COLO668 (cell line): ENCODE measurements around the gene NUDCD3.
A peak's percentile ranks its signal among the peaks of the same experiment; 100 is the strongest.
"Not testable (repeated sequence)": the region's sequence is repeated elsewhere in the genome, so short reads cannot be mapped to it uniquely, and the experiment has no call there.

ENCODE experiments used
- DNase-seq: peaks from one replicate; lab custom pipeline; 2025; ENCODE audit not compliant: unreplicated experiment; lab: John Stamatoyannopoulos, UW

NUDCD3 gene

GRCh38 chr7:44449584-44449928 is 40.9 kb downstream of the NUDCD3 start:
- no peak for DNase-seq

GRCh38 chr7:44448922-44449583 is 41.4 kb downstream of the NUDCD3 start:
- DNase-seq = no peak

DNA sequence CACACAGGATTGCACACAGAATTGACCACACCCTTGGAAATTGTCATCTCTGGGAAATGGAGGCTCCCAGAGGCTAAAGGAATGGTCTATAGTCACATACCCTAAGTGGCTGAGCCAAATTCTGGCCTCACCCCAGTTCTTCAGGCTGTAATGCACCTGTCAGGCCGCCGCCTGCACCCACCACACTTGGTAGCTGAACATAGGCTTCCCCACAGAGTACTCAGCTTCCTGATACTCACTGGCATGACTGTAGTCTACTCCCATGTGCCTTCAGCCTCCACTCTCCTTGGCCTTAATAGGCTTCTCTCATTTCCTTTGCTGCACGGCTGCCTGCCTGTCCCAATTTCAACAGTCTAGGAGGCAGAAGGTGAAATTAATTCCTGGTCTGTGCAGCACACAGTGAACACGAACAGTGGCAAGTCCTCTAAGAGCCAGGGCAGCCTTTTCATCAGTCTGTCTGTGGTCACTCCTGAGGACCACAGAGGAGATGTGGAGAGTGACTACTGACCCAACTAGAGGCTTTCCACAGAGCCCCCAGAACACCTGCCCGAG is 42.5 kb downstream of the NUDCD3 start:
- DNase-seq = no peak

DNA sequence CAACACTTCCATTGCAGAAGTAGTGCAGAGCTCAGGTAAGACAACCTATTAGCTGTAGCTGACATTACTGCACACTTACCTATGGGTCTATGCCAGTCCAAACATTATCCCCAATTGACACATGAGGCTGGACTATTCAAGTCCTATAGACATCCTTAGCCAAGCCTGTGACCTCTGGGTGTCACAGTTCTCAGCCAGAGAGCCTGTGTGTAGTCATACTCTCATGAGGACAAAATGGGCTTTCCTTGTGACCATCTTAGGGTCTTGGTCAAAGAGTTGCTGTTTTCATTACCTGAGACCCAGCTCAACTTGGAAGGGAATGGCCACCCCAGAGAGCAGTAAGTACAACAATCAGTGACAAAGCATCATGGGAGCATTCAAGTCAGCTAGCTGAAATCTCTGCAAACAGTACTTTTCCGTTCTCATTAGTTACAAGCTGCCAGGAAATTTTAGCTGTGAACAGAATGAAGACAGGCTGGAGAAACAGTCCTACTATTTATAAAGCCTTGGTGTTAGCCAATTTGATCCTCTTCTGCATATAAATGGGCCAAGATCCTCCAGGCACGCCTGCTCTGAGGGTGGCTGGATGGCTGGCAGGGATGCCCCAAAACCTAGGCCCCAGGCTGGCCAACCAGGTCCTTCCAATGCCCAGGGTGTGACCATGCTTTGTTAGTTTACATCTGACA is 44.3 kb downstream of the NUDCD3 start:
- no peak for DNase-seq

GRCh38 chr7:44441079-44441478 is 49.4 kb downstream of the NUDCD3 start:
- no peak for DNase-seq

DNA sequence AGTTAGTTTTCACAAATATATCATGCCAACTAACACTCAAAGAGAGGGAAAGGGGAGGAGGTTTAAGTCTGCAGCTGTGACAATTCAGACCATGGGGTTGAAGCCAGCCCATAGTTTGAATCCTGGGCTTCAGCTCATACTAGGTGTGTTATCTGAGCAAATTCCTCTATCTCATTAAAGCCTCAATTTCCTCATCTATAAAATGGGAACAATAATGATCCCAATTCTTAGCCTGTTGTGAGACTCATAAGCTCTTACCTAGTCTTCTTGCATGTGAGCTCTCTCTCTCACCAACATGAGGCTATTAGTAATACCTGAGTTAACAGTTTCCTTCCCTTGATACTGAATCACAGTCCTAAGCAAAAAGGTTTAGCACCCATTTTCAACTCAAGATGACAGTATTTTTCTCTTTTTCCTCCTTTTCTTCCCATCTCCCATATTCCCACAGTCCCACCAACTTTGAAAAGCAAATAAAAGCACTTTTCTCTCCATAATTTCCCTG is 49.8 kb downstream of the NUDCD3 start:
- DNase-seq = no peak

DNA sequence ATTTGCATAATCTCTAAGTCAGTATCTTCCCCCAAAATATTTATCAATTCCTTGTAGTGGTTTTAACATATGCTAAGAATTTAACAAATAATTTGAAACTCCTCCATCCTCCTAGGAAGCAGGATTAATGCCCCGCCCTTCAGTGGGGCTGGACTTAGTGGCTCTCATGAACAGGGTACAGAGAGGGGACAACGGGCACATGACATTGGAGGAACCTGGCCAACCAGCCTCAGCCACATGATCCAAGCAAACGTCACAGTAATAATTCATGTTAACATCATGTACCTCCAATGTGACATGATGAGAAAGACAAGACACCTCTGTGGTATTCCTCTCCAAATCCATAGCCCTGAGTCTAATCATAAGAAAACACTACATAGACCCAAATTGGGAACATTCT is 50.5 kb downstream of the NUDCD3 start:
- no peak for DNase-seq

DNA sequence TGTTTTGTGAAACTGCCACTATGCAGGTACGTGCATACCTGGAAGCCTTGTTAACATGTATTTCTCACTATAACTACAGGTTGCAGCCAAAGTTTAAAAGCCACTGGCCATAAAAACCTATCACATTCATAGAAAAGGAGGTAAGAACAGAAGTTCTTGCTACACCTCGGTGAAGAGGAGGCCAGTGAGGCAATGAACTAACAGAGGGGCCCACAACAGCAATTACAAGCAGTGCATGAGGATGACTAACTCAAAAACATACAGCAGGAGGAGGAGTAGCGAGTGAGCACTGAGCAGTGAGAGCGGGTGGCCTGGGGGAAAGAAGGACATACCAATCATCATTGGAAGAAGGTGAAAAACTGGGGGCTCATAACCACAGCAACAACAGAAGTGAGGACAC is 51.6 kb downstream of the NUDCD3 start:
- DNase-seq = no peak

DNA sequence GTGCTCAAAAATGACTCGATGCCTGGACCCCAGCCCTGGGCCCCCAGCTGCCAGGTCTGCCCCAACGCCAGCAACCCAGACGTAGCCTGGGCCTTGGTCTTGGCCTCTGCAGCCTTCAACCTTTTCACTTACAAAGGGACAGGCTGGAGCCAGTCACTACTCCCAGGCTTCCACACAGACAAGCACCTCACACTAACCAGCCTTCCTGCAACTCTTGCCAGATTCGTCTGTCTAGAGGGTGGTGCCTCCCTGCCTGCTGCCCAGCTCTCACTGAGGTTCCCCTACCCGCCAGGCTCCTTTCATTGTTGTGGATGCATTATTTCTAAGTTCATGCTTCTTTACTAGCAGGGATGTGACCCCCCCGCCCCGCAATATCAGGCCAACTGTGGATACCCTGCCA is 56.3 kb downstream of the NUDCD3 start:
- no peak for DNase-seq

GRCh38 chr7:44433255-44434022 is 57.0 kb downstream of the NUDCD3 start:
- no peak for DNase-seq

DNA sequence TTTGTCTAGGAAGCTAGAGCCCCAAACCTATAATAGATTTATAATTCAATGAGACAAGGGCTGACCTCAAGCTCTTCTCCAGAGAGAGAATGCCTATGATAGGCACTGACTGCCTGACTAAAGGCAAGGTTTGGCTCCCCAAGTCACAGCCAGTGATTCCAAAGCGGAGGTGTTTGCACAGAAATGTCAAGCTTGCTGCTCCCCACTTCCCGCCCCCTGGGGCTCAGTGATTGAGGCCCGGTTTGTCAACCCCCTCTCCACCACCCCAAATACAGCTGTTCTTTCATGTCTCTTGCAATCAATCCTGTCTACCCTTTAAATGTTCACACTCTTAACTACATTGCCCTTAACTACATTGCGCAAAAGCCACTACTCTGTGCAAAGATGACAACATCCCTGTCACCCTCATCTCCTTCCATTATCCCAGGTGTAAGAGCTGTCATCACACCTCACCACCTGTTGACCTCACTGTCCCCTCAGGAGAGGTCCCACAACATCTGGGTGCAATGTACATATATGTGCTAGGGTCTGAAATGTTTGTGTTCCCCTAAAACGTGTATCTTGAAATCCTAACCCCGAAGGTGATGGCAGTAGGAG is 58.0 kb downstream of the NUDCD3 start:
- no peak for DNase-seq

- DNase-seq = peak; percentile 41
Measured at GRCh38 chr7:44431091-44431608, 59.3 kb downstream of the NUDCD3 start.

DNA sequence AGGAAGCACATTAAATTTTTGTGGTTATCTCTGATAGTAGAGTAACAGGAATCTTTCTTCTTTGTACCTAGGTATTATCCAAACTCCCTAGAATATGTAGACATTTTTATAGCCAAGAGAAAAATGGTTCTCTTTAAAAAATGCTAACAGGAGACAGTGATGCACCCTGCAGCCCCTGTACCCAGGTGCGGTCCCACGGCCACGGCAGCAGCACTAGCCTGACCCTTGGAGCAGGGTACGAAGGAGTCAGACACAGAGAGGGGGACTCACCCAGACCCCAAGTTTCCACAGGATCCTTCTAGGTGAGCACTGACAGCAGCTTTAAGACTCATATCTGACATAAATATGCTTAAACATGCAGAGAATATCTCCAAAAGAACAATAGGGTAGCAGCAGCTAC is 60.4 kb downstream of the NUDCD3 start:
- DNase-seq = no peak

DNA sequence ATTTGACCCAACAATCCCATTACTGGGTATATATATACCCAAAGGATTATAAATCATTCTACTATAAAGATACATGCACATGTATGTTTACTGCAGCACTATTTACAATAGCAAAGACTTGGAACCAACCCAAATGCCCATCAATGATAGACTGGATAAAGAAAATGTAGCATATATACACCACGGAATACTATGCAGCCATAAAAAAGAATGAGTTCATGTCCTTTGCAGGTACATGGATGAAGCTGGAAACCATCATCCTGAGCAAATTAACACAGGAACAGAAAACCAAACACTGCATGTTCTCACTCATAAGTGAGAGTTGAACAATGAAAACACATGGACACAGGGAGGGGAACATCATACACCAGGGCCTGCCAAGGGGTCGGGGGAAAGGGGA is 65.7 kb downstream of the NUDCD3 start:
- DNase-seq = not testable (repeated sequence)

GRCh38 chr7:44416941-44417340 is 73.5 kb downstream of the NUDCD3 start:
- DNase-seq = no peak

- DNase-seq = no peak
Measured at GRCh38 chr7:44415510-44415909, 74.9 kb downstream of the NUDCD3 start.

DNA sequence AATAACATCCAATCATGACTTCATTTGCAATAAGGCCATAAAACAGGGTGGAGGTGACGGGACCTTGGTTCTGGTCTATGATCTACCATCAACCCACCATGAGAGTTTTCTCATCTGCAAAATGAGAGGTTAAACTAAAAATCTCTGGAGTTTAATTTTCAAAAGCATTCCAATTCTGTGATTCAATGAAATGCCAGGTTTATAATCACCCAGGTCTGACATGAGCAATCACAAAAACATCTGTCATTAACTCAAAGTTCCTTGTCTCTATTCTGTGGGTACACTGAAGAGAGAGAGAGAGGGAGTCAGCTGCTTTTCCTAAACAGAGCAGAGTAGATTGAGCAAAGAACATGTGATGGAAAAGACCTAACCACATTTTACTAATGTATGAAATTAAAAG is 75.4 kb downstream of the NUDCD3 start:
- DNase-seq = no peak

DNA sequence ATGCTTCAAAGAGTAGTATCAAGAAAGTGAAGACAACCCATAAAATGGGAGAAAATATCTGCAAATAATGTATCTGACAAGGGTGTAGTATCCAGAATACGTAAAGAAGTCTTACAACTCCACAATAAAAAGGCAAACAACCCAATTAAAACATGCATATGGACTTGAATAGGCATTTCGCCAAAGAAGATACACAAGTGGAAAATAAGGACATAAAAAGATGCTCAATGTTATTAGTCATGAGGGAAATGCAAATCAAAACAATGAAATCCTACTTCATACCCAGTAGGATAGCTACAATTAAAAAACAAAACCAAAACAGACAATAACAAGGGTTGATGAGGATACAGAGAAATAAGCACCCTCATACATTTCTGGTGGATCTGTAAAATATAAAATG is 79.2 kb downstream of the NUDCD3 start:
- no peak for DNase-seq

DNA sequence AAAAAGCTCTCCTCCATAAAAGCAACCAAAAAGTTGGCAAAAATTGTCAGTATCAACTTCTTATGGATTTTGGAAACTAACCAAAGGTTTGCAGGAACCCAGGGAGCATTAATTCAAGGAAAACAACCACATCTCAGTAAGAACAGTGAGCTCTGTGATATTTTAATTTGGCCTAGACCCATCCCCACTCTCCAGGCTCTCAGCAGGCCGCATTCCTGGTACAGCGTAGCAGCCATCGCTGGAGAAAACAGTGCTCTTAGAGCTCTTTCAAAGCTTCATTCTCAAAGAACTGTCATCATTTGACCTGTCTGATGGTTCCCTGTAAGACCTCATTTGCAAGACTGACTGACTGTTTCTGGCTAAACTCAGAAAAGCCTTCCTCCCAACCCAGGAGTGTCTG is 81.9 kb downstream of the NUDCD3 start:
- DNase-seq = no peak

DNA sequence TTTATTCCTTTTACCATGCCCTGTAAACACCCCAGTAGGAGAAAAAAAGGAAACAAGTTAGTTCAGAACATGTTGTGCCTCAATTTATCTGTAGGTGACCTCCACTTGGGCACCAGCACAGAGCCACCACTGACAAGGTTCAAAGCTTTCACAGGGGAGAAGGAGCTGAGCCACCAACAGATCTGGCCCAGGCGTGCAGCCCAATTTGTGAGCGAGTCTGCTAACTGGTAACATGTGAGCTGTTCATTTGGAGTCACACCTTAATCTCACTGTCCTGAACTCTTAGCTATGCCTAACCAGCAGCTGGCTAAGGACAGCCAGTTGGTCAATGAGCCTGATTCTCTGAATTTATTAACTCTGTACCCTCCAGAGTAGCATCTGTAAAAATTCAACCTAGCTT is 86.7 kb downstream of the NUDCD3 start:
- DNase-seq = no peak

DNA sequence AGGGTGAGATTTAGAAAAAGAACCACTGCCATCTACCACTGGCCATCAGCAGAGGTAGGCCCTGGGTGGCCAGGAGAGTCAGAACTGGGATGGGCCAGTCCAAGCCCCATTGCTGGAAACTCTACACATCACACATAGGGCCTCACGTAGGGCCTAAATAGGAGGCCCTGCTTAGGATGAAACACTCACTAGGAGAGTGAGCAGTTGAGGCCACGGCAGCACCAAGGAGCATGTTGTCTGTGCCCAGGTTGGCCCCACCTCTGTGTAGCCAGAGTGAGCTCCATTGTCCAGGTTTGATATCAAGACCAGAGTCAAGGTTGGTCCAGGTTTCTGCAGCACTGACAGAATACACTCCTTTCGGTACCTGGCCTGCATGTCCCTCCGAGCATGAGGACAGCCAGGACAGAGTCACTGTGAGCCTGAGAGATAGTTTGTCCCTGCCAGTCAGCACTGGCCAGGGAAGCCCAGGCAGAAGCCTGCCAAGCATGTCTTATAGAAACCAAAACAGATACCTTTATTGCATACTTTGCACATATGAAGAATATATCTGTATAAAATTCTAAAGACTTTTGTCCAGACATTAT is 87.2 kb downstream of the NUDCD3 start:
- DNase-seq = no peak
